Osteocyte (in vitro differentiated cells): ENCODE measurements around the gene STT3B. TPM values are rescaled to one million over a fixed set of nuclear protein-coding genes. Genes with fewer than 3 reads are reported as not detected.

ENCODE experiments used
- DNase-seq: peaks from one replicate; pipeline ENCODE4 v3.0.0; 2021; ENCODE audit warnings: mixed read lengths; ENCODE audit not compliant: unreplicated experiment; ENCODE audit errors: extremely low spot score
- H3K27ac Mint-ChIP-seq: one replicate; pipeline ENCODE4 v1.8.0; 2021; ENCODE audit warnings: mild to moderate bottlenecking, mixed read lengths; ENCODE audit not compliant: unreplicated experiment
- H3K27me3 Mint-ChIP-seq: one replicate; pipeline ENCODE4 v1.8.0; 2021; ENCODE audit warnings: mixed read lengths; ENCODE audit not compliant: unreplicated experiment
- H3K36me3 Mint-ChIP-seq: one replicate; pipeline ENCODE4 v1.8.0; 2021; ENCODE audit warnings: mixed read lengths; ENCODE audit not compliant: unreplicated experiment
- H3K4me1 Mint-ChIP-seq: one replicate; pipeline ENCODE4 v1.8.0; 2021; ENCODE audit warnings: mixed read lengths; ENCODE audit not compliant: unreplicated experiment
- H3K4me3 Mint-ChIP-seq: one replicate; pipeline ENCODE4 v1.8.0; 2021; ENCODE audit warnings: mild to moderate bottlenecking, moderate library complexity, mixed read lengths; ENCODE audit not compliant: unreplicated experiment
- H3K9me3 Mint-ChIP-seq: one replicate; pipeline ENCODE4 v1.8.0; 2021; ENCODE audit warnings: mixed read lengths; ENCODE audit not compliant: unreplicated experiment
- CTCF ChIP-seq: fragments of 200-600 bp; sonication (generic); IDR thresholded peaks from 2 replicates; pipeline ENCODE4 v1.5.0; 2021; ENCODE audit warnings: antibody characterized with exemption, mild to moderate bottlenecking, moderate library complexity
- total RNA-seq: library from RNA; stranded (reverse); gene quantifications from 2 replicates; pipeline ENCODE4 v1.2.1, GENCODE V29; 2021

Gene STT3B
- total RNA-seq, 1 donor from 2014 or later, result 98.7 TPM

GRCh38 chr3:31541089-31541488, 8.4 kb downstream of the STT3B start:
- TF ChIP-seq CTCF, result no peak
- Mint-ChIP-seq H3K36me3 (peaks cover 1% of the 10 kb centered on the region), H3K27me3 (no peaks in the 10 kb centered on the region), H3K9me3 (peaks cover 4% of the 10 kb centered on the region), H3K4me3 (no peak overlapping the region), H3K27ac (no peak overlapping the region), H3K4me1 (peaks cover 33% of the 10 kb centered on the region)
- DNase-seq, result no peak

- no peak for TF ChIP-seq CTCF
These were observed 9.5 kb downstream of the STT3B start for GRCh38 chr3:31542246-31542645.

GRCh38 chr3:31543375-31543774, 10.7 kb downstream of the STT3B start:
- Mint-ChIP-seq H3K27me3 (no peaks in the 10 kb centered on the region), H3K4me3 (no peak overlapping the region), H3K27ac (no peak overlapping the region)

More at GRCh38 chr3:31542246-31542645, 9.5 kb downstream of the STT3B start:
- Mint-ChIP-seq H3K36me3 (peaks cover 1% of the 10 kb centered on the region), H3K27me3 (no peaks in the 10 kb centered on the region), H3K4me3 (no peak overlapping the region), H3K4me1 (peaks cover 37% of the 10 kb centered on the region), H3K27ac (no peak overlapping the region), H3K9me3 (peaks cover 4% of the 10 kb centered on the region)
- DNase-seq, result no peak

GRCh38 chr3:31544634-31545033, 11.9 kb downstream of the STT3B start:
- H3K4me1 Mint-ChIP-seq, result peaks cover 42% of the 10 kb centered on the region
- H3K27ac Mint-ChIP-seq, result peak overlapping the region; percentile 27
- no peaks in the 10 kb centered on the region for H3K36me3 Mint-ChIP-seq
- no peak overlapping the region for H3K4me3 Mint-ChIP-seq
- no peaks in the 10 kb centered on the region for H3K9me3 Mint-ChIP-seq
- H3K27me3 Mint-ChIP-seq, result no peaks in the 10 kb centered on the region
- TF ChIP-seq CTCF, result no peak
- DNase-seq, result no peak

More at GRCh38 chr3:31543375-31543774, 10.7 kb downstream of the STT3B start:
- no peak for DNase-seq
- H3K4me1 Mint-ChIP-seq, result peaks cover 46% of the 10 kb centered on the region
- TF ChIP-seq CTCF, result no peak
- peaks cover 1% of the 10 kb centered on the region for H3K36me3 Mint-ChIP-seq
- H3K9me3 Mint-ChIP-seq, result peaks cover 4% of the 10 kb centered on the region

- no peaks in the 10 kb centered on the region for H3K27me3 Mint-ChIP-seq
- no peak overlapping the region for H3K4me3 Mint-ChIP-seq
- no peaks in the 10 kb centered on the region for H3K36me3 Mint-ChIP-seq
- TF ChIP-seq CTCF, result no peak
- H3K9me3 Mint-ChIP-seq, result no peaks in the 10 kb centered on the region
- no peak for DNase-seq
- peak overlapping the region; percentile 27 for H3K27ac Mint-ChIP-seq
- H3K4me1 Mint-ChIP-seq, result peaks cover 42% of the 10 kb centered on the region
These were observed 13.4 kb downstream of the STT3B start for GRCh38 chr3:31546162-31546561.
